ENCODE data around the gene CHCT1. TPM values are rescaled to one million over a fixed set of nuclear protein-coding genes. Genes with fewer than 3 reads are reported as not detected.

CHCT1 gene
- total RNA-seq, 2 experiments from 2014 or later = not detected

DNA sequence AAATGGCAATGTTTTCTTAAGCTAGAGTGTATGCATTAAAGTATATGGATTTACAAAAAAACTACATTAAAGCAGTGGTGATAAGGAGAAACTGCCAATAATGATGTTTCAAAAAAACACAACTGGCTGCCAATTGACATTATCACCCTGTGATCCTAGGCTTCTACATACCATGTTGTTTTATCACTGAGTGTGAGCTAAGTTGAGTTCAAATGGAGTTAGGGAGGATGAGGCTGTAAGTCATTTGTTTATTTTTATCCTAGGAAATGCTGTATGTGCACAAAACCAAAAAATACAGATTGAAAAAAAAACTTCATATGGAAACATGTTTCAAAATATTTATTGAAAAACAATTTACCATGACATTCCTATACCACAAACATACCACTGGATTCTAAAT lies 22.9 kb downstream of the CHCT1 start:
- DNase-seq (ENCODE audit: low spot score) = no peak
- Histone ChIP-seq H3K27ac (ENCODE audit: low read depth, low read length, poor library complexity, severe bottlenecking) (no peak overlapping the region), H3K36me3 (ENCODE audit: insufficient read depth, low read length) (peaks cover 33% of the 10 kb centered on the region), H3K79me2 (ENCODE audit: insufficient read depth, low read depth, low read length) (no peaks in the 10 kb centered on the region), H3K4me1 (ENCODE audit: insufficient read depth, low read length, poor library complexity, severe bottlenecking) (no peaks in the 10 kb centered on the region), H4K20me1 (ENCODE audit: insufficient read depth, low read length) (no peaks in the 10 kb centered on the region), H3K4me2 (ENCODE audit: low read length) (no peak overlapping the region), H3K9me2 (ENCODE audit: insufficient read depth, low read length) (no peaks in the 10 kb centered on the region), H3K4me3 (ENCODE audit: low read depth, low read length, poor library complexity, severe bottlenecking) (no peak overlapping the region), H3K9me3 (ENCODE audit: low read length) (no peaks in the 10 kb centered on the region), H2AFZ (ENCODE audit: low read length) (no peak overlapping the region)
- BruUV-seq (replicated peaks) = no TSS peak
- ChIA-PET POLR2A (interaction anchor here (0.6 to 1.1 kb wide), 2 partner anchors 9 to 18 kb away, joined by 3 read pairs; no protein-coding TSS in a partner anchor), CTCF (ENCODE audit: unreplicated experiment) (no interaction called here)
- TF ChIP-seq, protein P1, sequence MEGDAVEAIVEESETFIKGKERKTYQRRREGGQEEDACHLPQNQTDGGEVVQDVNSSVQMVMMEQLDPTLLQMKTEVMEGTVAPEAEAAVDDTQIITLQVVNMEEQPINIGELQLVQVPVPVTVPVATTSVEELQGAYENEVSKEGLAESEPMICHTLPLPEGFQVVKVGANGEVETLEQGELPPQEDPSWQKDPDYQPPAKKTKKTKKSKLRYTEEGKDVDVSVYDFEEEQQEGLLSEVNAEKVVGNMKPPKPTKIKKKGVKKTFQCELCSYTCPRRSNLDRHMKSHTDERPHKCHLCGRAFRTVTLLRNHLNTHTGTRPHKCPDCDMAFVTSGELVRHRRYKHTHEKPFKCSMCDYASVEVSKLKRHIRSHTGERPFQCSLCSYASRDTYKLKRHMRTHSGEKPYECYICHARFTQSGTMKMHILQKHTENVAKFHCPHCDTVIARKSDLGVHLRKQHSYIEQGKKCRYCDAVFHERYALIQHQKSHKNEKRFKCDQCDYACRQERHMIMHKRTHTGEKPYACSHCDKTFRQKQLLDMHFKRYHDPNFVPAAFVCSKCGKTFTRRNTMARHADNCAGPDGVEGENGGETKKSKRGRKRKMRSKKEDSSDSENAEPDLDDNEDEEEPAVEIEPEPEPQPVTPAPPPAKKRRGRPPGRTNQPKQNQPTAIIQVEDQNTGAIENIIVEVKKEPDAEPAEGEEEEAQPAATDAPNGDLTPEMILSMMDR (conservative IDR thresholded peaks at IDR 0.05; ENCODE audit: low read length) = no peak
- no peak for TF ChIP-seq EZH2phosphoT487 (IDR thresholded peaks at IDR 0.05; ENCODE audit: borderline replicate concordance, low read depth, low read length)
- intact Hi-C loops (cut with micrococcal nuclease; ENCODE audit: unreplicated experiment) = no loop called here

DNA sequence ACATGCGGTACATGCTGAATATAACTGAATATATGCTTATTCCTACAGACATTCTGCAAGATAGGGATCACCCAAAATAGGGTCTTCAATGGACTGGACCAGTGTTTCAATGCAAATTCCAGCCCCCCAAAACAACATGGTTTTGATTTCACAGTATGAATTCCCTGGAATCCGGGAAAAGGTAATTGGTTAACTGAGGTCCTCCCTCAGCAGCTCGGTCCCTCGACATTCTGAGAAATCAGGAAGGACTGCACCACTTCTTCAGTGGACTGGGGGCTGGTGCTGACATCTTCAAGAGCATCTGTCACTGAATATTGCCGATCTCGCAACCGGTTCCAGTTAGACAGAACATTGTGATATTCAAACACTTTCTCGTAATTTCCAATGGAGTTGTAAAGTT lies 25.1 kb downstream of the CHCT1 start:
- Histone ChIP-seq H3K9me2 (ENCODE audit: insufficient read depth, low read length) (no peaks in the 10 kb centered on the region), H3K79me2 (ENCODE audit: insufficient read depth, low read depth, low read length) (no peaks in the 10 kb centered on the region), H3K4me2 (ENCODE audit: low read length) (no peak overlapping the region), H3K4me1 (ENCODE audit: insufficient read depth, low read length, poor library complexity, severe bottlenecking) (no peaks in the 10 kb centered on the region), H3K4me3 (ENCODE audit: low read depth, low read length, poor library complexity, severe bottlenecking) (no peak overlapping the region), H3K9me3 (ENCODE audit: low read length) (no peaks in the 10 kb centered on the region), H4K20me1 (ENCODE audit: insufficient read depth, low read length) (no peaks in the 10 kb centered on the region), H3K27ac (ENCODE audit: low read depth, low read length, poor library complexity, severe bottlenecking) (no peak overlapping the region), H3K36me3 (ENCODE audit: insufficient read depth, low read length) (peaks cover 47% of the 10 kb centered on the region), H2AFZ (ENCODE audit: low read length) (no peak overlapping the region)
- CTCF ChIA-PET (ENCODE audit: unreplicated experiment) = no interaction called here
- no peak for DNase-seq (ENCODE audit: low spot score)
- TF ChIP-seq EZH2phosphoT487 (IDR thresholded peaks at IDR 0.05; ENCODE audit: borderline replicate concordance, low read depth, low read length) = no peak
- TF ChIP-seq, protein P1 (conservative IDR thresholded peaks at IDR 0.05; ENCODE audit: low read length) = no peak
- TSS peak; percentile 46 for BruUV-seq (replicated peaks)
- POLR2A ChIA-PET = interaction anchor here (0.7 kb wide), 1 partner anchor 39 kb away, joined by 3 read pairs; no protein-coding TSS in a partner anchor
- intact Hi-C loops (cut with micrococcal nuclease; ENCODE audit: unreplicated experiment) = no loop called here

DNA sequence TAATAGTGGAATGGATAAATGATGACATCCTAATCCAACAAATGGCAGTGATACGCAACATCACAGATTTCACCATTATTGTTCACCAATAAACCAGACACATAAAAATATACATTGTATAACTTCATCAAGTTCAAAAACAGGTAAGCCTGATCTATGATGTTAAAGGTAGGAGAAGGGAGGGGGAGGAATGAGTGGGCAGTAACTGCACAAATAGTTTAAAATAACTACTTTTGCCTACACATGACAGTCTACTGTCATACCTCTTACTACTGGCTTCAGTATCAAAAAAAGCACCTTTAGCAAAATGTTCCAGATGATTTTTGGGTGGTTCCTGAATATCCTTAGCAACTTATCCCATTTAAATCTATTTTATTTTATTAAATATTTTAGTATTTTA lies 28.8 kb downstream of the CHCT1 start:
- Histone ChIP-seq H2AFZ (ENCODE audit: low read length) (no peak overlapping the region), H3K4me2 (ENCODE audit: low read length) (no peak overlapping the region), H3K79me2 (ENCODE audit: insufficient read depth, low read depth, low read length) (no peaks in the 10 kb centered on the region), H3K4me1 (ENCODE audit: insufficient read depth, low read length, poor library complexity, severe bottlenecking) (no peaks in the 10 kb centered on the region), H3K9me2 (ENCODE audit: insufficient read depth, low read length) (no peaks in the 10 kb centered on the region), H3K36me3 (ENCODE audit: insufficient read depth, low read length) (peaks cover 70% of the 10 kb centered on the region), H3K27ac (ENCODE audit: low read depth, low read length, poor library complexity, severe bottlenecking) (no peak overlapping the region), H3K4me3 (ENCODE audit: low read depth, low read length, poor library complexity, severe bottlenecking) (no peak overlapping the region), H4K20me1 (ENCODE audit: insufficient read depth, low read length) (no peaks in the 10 kb centered on the region), H3K9me3 (ENCODE audit: low read length) (no peaks in the 10 kb centered on the region)
- no TSS peak for BruUV-seq (replicated peaks)
- ChIA-PET POLR2A (no interaction called here), CTCF (ENCODE audit: unreplicated experiment) (no interaction called here)
- no peak for TF ChIP-seq EZH2phosphoT487 (IDR thresholded peaks at IDR 0.05; ENCODE audit: borderline replicate concordance, low read depth, low read length)
- TF ChIP-seq, protein P1 (conservative IDR thresholded peaks at IDR 0.05; ENCODE audit: low read length) = no peak
- intact Hi-C loops (cut with micrococcal nuclease; ENCODE audit: unreplicated experiment) = no loop called here
- DNase-seq (ENCODE audit: low spot score) = no peak
